SK-N-MC (cell line): ENCODE results near the gene SUOX.

Source experiments
- DNase-seq: peaks from one replicate; pipeline ENCODE4 v3.0.0-alpha.2; 2011; ENCODE audit warnings: low read depth, low spot score
- H3K27ac ChIP-seq: fragments of 200-600 bp; sonication (generic); 2 replicates; pipeline ENCODE4 v1.5.1; 2016; ENCODE audit warnings: mixed run types
- H3K36me3 ChIP-seq: fragments of 200-600 bp; sonication (generic); 2 replicates; pipeline ENCODE4 v1.6.1; 2017; ENCODE audit warnings: antibody characterized with exemption, low read length, mixed read lengths; ENCODE audit not compliant: insufficient read depth
- H3K4me3 ChIP-seq: fragments of 200-600 bp; sonication (generic); 2 replicates; pipeline ENCODE4 v1.5.1; 2016
- H3K9ac ChIP-seq: fragments of 200-600 bp; sonication (generic); 2 replicates; pipeline ENCODE4 v1.8.0; 2017; ENCODE audit warnings: mixed run types, mixed read lengths; ENCODE audit not compliant: insufficient read length
- H3K9me3 ChIP-seq: fragments of 200-600 bp; sonication (generic); 2 replicates; pipeline ENCODE4 v1.6.1; 2017; ENCODE audit warnings: low read depth, mild to moderate bottlenecking, antibody characterized with exemption, low read length, moderate library complexity, mixed read lengths
- EZH2 ChIP-seq: fragments of 200-600 bp; sonication (generic); IDR thresholded peaks from one replicate; pipeline ENCODE4 v1.6.1; 2017; ENCODE audit warnings: antibody characterized with exemption
- FOXP2 ChIP-seq: optimal IDR thresholded peaks from 2 replicates; pipeline ENCODE3; 2011; ENCODE audit warnings: mild to moderate bottlenecking, moderate library complexity; ENCODE audit not compliant: insufficient read depth; ENCODE audit errors: extremely low read length, control extremely low read depth
- POLR2AphosphoS5 ChIP-seq: IDR thresholded peaks from 2 replicates; pipeline ENCODE4 v1.6.1; 2012; ENCODE audit warnings: mild to moderate bottlenecking, low read depth, low read length, borderline replicate concordance

SUOX gene

DNA sequence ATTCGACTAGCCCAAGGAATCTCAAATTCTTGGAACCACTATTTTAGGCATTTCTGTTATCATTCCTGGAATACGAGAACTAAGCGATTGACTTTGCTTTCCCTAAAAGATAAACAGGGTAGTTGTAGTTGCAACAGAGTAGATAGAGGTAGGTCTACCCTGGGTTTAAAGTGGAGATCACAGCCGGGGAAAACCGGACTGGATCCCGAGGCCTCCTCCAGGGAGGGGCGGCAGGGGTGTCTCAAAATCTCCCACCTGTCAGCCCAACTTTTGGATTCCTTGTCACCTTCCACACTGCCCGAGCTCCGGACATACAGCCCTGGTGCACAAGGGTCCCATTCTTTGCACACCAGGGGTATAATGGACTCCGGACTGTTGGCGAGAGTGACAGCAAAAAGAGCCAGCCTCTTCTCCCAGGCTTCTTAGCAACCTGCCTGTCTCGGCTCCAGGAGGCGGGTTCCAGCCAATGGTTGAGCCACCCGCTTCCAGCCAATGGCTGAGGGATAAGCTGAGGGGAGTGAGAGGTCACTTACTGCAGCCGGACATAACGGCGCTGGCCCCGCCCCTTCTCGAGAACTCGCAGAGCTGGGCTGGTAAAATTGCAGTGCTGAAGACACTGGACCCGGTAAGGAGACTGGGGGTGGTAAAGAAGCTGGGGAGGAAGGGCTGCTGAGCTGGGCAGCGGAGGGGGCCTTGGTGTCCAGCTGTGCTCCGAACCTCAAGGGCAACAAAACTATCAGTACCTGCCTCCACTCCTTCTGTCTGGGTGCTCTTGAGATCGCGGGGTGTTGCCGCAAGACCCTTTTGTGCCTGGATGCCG lies at the start of gene SUOX:
SUOX (plus strand) TSS at position 562 of the 820 bp plus-strand sequence. CDS start 4,946 bp downstream, outside the sequence.
- DNase-seq: no peak
- H3K9me3 ChIP-seq: no peaks in the 10 kb centered on the region
- no peak within 1 kb of the TSS for H3K27ac ChIP-seq
- peaks cover 23% of the 10 kb centered on the region; the same call in 1 of the 2 replicates for H3K36me3 ChIP-seq
- H3K4me3 ChIP-seq: no peak within 1 kb of the TSS
- TF ChIP-seq POLR2AphosphoS5 (no peak), EZH2 (no peak), FOXP2 (no peak)
- H3K9ac ChIP-seq: no peak within 1 kb of the TSS

DNA sequence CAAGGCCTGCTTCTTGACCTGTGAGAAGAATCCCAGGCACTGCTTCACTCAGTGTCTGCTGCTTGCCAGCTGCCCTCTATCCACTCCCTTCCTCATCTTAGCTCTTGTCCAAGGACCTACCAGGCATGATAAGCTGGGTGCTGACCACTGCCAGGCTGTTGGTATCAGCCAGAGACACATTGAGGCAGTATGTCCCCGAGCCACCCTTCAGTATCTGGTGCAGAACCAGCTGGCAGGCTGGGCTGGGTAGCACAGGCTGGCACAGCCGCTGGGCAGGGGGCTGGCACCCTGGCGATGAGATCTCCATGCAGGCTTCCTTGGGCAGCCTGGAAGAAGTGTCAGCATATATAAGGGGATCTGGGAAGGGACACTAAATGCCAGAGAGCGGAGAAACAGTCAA lies 41.7 kb upstream of the SUOX start:
- no peaks in the 10 kb centered on the region for H3K36me3 ChIP-seq
- no peak overlapping the region for H3K27ac ChIP-seq

DNA sequence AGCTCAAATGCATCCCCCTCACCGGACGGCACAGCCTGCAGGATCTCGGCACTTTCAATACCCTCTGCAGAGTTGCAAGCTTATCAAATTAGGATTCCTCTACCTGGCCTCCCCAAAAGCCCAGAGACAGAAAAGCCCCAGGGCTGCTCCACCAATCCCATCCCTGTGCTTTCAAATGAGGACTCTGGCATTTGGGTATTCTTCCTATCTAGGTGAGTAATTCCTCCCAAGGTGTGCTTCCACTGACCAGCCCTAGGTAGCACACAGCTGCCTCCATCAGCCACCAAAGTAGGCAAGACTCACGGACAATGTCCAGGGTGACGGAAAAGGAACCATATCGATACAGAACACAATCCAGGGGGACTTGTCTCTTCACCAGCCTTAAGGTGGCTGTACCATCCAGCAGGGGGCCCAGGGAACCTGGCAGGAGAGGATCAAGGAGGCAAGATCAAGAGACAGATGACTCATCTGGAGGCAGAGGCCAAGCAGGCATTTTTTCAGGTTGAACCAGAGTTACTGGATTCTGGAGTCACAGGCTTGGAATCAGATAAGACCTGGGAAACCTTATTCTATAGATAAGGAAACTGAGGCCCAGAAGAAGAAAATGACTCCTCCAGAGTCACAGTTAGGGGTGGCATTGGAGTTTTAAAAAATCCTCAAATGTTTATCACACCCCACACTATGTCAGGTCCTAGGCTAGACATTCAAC lies 41.1 kb upstream of the SUOX start:
- no peak for TF ChIP-seq EZH2
- no peak for TF ChIP-seq POLR2AphosphoS5
- TF ChIP-seq FOXP2: no peak
- no peaks in the 10 kb centered on the region for H3K36me3 ChIP-seq
- no peak for DNase-seq

More for the DNA sequence above, 41.7 kb upstream of the SUOX start:
- no peak overlapping the region for H3K9ac ChIP-seq
- no peak for TF ChIP-seq FOXP2
- TF ChIP-seq EZH2: no peak
- TF ChIP-seq POLR2AphosphoS5: no peak
- H3K9me3 ChIP-seq: no peaks in the 10 kb centered on the region
- no peak for DNase-seq
- H3K4me3 ChIP-seq: no peak overlapping the region

DNA sequence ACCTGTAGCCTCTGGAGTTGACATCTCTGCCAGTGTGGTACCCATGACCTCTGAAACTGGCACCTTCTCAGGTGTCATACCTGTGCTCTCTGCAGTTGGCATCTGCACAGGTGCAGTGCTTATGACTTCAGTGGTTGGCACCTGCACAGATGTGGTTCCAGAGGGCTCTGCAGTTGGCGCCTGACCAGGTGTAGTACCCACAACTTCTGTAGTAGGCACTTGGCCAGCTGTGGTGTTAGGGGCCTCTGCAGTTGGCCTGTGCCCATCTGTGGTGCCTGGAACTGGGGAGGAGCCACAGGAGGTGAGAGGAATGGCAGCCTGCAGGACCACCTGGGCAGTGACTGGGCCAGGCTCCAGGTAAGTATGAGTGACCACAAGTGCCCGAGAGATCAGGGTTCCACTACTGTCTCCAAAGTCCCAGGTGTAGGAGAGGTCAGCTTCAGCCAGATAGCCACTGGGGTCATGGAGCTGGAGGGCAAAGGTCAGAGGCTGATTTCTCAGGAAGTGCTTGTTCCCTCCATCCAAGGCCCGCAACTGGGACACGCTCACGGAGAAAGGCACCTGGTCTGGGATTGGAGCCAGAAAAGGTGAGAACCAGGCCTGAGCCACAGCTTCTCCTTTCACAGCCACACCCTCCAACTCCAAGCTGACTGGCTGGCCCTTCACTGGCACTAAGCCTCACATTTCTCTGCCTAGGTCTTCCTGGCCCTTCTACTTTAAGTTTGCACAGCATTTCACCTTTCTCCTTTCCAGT lies 39.8 kb upstream of the SUOX start:
- H3K27ac ChIP-seq: no peak overlapping the region
- H3K9me3 ChIP-seq: no peaks in the 10 kb centered on the region
- H3K4me3 ChIP-seq: no peak overlapping the region
- no peak overlapping the region for H3K9ac ChIP-seq
- no peaks in the 10 kb centered on the region for H3K36me3 ChIP-seq
- no peak for DNase-seq
- TF ChIP-seq POLR2AphosphoS5: no peak
- no peak for TF ChIP-seq FOXP2
- no peak for TF ChIP-seq EZH2

More for the DNA sequence above, 41.1 kb upstream of the SUOX start:
- H3K9me3 ChIP-seq: no peaks in the 10 kb centered on the region
- no peak overlapping the region for H3K4me3 ChIP-seq
- no peak overlapping the region for H3K9ac ChIP-seq
- no peak overlapping the region for H3K27ac ChIP-seq

DNA sequence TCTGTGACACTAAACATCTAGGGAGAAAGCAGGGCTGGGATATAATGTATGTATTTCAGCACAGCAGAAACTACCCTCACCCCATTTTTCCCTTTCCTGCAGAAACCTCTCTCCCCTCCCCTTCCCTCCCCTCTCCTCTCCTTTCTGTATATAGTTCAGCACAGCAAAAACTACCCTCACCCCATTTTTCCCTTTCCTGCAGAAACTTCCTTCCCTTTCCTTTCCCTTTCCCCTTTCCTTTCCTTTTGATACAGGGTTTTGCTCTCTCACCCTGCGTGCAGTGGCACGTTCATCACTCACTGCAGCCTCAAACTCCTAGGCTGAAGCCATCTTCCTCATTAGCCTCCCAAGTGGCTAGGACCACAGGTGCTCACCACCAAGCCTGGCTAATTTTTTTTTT lies 33.3 kb upstream of the SUOX start:
- Histone ChIP-seq H3K27ac (no peak overlapping the region), H3K9me3 (no peaks in the 10 kb centered on the region), H3K9ac (no peak overlapping the region), H3K36me3 (peaks cover 10% of the 10 kb centered on the region), H3K4me3 (no peak overlapping the region)
- no peak for DNase-seq
- no peak for TF ChIP-seq FOXP2
- TF ChIP-seq EZH2: no peak
- no peak for TF ChIP-seq POLR2AphosphoS5

DNA sequence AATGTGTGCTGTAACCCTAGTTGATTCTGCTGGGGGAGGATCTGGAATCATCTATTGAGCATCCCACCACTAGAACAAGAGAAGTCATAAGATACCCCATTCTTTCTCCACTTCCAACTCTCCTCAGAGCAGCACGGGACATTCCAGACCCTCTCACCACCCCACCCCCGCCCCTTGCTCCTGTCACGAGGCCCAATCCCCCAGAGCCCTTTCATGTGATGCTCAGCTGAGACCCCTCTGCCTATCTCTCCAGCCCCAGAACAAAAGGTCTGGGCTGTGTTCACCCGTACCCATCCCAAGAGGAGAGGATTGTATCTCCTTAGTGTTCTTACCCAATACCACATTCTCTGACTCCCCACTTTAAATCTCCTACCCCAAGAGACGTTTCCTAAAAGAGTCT lies 31.8 kb upstream of the SUOX start:
- no peak for DNase-seq
- no peak overlapping the region for H3K27ac ChIP-seq
- peaks cover 20% of the 10 kb centered on the region for H3K36me3 ChIP-seq
- no peak overlapping the region for H3K9ac ChIP-seq
- TF ChIP-seq FOXP2 (no peak), EZH2 (no peak), POLR2AphosphoS5 (no peak)
- no peaks in the 10 kb centered on the region for H3K9me3 ChIP-seq
- no peak overlapping the region for H3K4me3 ChIP-seq

DNA sequence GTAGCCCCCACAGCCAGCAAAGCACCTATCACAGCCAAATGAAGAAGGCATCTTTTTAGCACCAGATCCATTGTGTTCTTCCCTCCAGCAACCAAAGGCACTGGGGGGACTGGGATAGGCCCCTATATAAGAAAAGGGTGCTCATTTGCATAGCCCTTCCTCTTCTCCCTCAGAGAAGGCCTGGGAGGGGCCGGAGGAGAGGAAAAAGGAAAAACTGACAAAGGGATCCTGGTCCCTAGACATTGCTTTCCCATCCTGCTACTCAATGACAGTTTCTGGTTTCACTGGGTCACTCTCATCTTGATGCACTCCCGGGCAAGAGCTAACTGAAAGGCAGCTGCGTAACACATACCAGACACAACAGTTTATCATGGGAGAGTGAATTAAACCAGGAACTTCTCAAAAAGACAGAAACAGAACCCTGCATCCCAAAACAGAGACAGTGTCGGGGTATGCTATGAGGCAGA lies 31.1 kb upstream of the SUOX start, which contains the start of gene PMEL:
PMEL (minus strand) TSS at position 102 of the 467 bp plus-strand sequence; CDS start at position 71, 31 bp downstream.
- no peak for DNase-seq

DNA sequence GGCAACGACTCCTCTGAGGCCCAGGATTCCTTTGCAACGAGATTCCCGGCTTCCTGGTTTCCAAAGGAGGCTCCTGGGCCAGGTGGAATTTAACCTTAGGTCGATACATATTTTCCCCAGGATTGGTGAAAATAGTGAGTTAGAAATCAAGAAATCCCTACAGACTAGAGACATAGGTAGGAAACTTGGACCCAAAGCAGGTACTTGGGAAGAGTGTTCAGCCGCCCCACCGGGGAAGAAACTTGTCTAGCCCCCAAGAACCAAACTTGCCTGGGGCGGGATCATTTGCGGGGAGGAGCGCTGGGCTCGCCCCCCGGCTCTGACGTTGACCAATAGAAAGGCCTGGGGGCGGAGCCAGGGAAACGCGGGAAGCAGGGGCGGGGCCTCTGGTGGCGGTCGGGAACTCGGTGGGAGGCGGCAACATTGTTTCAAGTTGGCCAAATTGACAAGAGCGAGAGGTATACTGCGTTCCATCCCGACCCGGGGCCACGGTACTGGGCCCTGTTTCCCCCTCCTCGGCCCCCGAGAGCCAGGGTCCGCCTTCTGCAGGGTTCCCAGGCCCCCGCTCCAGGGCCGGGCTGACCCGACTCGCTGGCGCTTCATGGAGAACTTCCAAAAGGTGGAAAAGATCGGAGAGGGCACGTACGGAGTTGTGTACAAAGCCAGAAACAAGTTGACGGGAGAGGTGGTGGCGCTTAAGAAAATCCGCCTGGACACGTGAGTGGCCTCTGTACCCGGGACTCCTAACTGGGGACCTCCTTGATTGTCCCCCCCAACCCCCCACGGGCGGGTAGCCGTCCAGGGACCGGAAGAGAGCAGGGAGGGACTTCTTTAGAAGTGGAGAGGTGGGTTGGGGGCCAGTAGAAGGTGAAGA lies 30.4 kb upstream of the SUOX start, which contains the start of gene CDK2:
CDK2 (plus strand) TSS at position 423 of the 874 bp plus-strand sequence; CDS start at position 602, 179 bp downstream.
- Histone ChIP-seq H3K9me3 (no peaks in the 10 kb centered on the region), H3K9ac (peak within 1 kb of the TSS; percentile 95), H3K36me3 (peaks cover 30% of the 10 kb centered on the region), H3K27ac (0 out of 2 replicates have a peak within 1 kb of the TSS, but pooled peaks have one; percentile 37), H3K4me3 (peak within 1 kb of the TSS; percentile 97)
- peak; percentile 39 for DNase-seq
- TF ChIP-seq POLR2AphosphoS5: peak; percentile 88
- TF ChIP-seq EZH2: no peak
- TF ChIP-seq FOXP2: no peak

More for the DNA sequence above, 31.1 kb upstream of the SUOX start, which contains the start of gene PMEL:
- H3K9me3 ChIP-seq: no peaks in the 10 kb centered on the region
- no peak for TF ChIP-seq FOXP2
- no peak for TF ChIP-seq POLR2AphosphoS5
- no peak for TF ChIP-seq EZH2
- H3K4me3 ChIP-seq: peak within 1 kb of the TSS; percentile 97
- 0 out of 2 replicates have a peak within 1 kb of the TSS, but pooled peaks have one; percentile 37 for H3K27ac ChIP-seq
- H3K9ac ChIP-seq: peak within 1 kb of the TSS; percentile 95
- H3K36me3 ChIP-seq: peaks cover 23% of the 10 kb centered on the region
